Posterior vena cava (tissue), 2 donors: ENCODE measurements around the gene SPTLC1. TPM values are rescaled to one million over a fixed set of nuclear protein-coding genes. Genes with fewer than 3 reads are reported as not detected.
"Not testable (repeated sequence)": the region's sequence is repeated elsewhere in the genome, so short reads cannot be mapped to it uniquely, and the experiment has no call there.

Source experiments
- DNase-seq: peaks from one replicate; pipeline ENCODE4 v3.0.0-alpha.2; 2020; ENCODE audit warnings: low spot score
- intact Hi-C, 2 donors: fragments of 100-400 bp; cut with DNase I; formaldehyde crosslinking; loops; one replicate each; pipeline versions ENCODE4 v1.14.1 to v1.14.2; 2022 to 2023
- total RNA-seq, 2 donors: library from RNA; stranded (reverse); fragmentation: NEBNext Ultra II Directional; extraction: Animal tissue kit (Norgen Biotek cat#: 25700); gene quantifications; one replicate each; pipeline ENCODE4 v1.2.1, GENCODE V29; 2021
- donor health status: DM: yes; HTN: yes; CAD: no.
- donor health status: DM: yes; HTN: yes; CAD: no.

SPTLC1 gene
- total RNA-seq, 2 donors from 2014 or later = 39.3 to 43.1 TPM

DNA sequence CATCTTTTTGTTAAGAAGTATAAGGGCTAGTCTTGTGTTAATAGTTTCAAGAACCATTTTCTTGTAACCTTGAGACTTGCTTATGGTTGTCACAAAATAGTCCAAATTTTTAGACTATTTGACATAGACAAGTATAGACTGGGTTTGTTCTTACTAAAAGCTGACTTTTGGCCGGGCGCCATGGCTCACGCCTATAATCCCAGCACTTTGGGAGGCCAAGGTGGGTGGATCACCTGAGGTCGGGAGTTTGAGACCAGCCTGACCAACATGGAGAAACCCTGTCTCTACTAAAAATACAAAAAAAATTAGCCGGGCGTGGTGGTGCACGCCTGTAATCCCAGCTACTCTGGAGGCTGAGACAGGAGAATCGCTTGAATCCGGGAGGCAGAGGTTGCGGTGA is 113.3 kb downstream of the SPTLC1 start:
- intact Hi-C loops, DNase-seq: not testable (repeated sequence)

DNA sequence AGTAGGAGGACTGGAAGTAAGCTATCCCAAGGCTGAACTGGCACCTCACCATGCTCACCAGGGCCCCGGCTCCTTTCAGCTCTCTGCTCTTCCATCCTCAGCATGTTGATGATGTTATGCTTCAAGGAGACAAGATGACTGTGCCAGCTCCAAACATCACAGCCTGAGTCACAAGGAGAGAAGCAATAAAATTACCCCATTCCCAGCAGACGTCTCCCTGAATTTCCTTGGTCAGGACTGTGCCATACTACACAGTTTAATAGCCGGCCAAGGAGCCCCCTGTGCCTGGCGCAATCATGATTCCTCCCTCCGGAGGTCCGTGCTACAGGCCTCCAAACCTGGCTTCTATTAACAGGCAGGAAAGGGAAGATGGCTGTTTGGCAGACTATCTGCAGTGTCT is 114.0 kb downstream of the SPTLC1 start:
- no peak for DNase-seq
- intact Hi-C loops = no loop called here

DNA sequence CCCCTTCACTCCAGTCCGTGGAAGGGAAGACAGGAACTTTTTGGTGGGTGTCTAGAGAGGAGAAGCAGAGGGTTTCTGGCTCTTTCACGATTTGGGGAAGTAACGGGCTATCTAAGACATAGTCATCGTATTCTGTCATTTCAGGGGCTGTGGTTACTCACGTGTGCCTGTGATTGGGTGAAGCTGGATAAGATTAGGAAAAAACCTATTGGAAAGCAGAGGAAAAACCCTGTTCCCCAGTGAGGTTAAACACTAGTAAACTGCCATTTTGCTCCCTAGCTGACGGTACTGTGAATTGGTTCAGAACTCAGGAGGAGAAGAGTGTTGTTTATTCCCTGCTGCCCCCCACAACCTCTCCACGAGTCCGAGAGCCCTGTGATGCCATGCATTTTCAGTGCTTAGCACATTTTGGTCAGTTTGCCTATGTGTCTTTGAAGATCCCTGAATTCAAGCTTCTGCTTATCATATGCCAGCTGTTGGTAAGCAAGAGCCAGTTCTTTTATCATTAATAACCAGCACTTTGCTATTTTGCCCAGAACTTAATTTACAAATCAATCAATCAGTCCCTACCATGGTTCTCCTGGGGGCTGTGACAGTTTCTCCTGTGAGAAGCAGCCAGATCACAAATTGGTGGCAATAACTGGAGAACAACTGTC is 120.1 kb downstream of the SPTLC1 start:
- intact Hi-C loops = no loop called here
- no peak for DNase-seq

- DNase-seq = no peak
Measured at GRCh38 chr9:91994422-91994821, 120.8 kb downstream of the SPTLC1 start.

GRCh38 chr9:91992461-91993041 is 122.7 kb downstream of the SPTLC1 start:
- DNase-seq = no peak
- intact Hi-C loops = no loop called here

More at GRCh38 chr9:91994422-91994821, 120.8 kb downstream of the SPTLC1 start:
- intact Hi-C loops = no loop called here

DNA sequence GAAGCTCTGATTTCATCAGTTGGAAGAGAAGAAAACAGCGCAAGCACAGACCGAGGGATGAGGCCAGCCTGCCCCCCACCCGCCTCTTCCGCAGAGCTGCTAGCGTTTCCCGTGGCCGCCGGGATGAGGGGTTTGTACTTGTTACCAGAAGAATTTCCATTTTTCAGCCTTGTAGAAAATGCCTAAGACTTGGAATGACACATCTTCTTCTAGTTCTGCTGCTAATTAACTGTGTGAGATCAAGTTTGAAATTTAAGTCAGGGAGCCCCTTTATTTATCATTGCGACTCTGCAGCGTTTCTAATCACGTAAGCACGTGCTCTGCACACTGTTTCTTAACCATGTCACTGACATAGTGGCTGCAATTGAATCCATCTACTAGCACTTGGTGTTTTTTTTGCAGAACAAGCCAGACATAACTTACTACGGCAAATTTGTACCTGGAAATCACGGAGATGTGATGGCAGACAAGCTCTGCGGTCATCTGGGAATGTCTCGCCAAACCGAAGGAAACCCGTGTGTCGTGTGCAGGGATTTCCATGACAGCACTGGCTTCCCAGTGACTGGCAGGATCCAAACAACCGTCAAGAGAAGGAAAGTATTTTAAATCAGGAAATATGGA is 123.4 kb downstream of the SPTLC1 start:
- intact Hi-C loops = no loop called here
- DNase-seq = no peak

DNA sequence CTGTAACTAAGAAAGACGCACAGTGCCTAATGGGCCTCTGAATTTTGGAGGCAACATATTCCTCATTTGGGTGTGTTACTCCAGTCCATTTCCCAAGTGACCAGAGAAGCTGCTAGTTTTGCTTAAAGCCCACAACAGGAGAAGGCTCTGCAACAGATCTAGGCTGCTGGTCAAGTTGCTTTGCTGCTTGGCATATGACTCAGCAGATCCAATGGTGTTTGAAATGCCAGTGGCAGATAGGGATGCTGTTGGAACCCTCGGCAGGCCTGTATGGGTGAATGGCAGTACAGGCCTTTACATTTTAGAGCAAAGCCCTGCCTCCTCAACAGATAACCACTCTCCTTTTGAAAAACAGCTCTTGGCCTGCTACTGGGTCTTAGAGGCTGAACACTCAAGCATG is 129.0 kb downstream of the SPTLC1 start:
- intact Hi-C loops = no loop called here
- no peak for DNase-seq

DNA sequence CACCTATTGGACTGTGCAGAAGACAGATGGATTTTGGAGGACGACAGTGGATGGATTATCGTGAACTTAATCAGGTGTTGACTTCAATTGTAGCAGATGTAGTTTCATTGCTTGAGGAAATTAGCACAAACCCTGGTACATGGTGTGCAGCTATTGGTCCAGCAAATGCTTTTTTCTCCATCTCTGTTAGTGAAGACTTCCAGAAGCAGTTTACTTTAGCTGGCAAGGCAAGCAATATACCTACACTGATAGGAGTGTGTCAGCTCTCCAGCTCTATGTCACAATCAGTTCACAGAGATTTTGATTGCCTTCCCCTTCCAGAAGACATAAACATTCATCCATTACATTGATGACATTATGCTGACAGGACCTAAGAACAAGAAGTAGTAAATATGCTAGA is 129.5 kb downstream of the SPTLC1 start:
- intact Hi-C loops = no loop called here
- no peak for DNase-seq

Other genes with a start within 250 kb of the SPTLC1 start
- gene ROR2, start 165.2 kb downstream of the SPTLC1 start, total RNA-seq = 10 to 100 TPM; 24.7 to 28.4 TPM
- gene IARS1, start 178.3 kb upstream of the SPTLC1 start, total RNA-seq = 10 to 100 TPM; 82.6 to 87.1 TPM
- 10 to 100 TPM; 24.0 to 30.6 TPM for gene NOL8, start 209.9 kb upstream of the SPTLC1 start, total RNA-seq
- gene CENPP, start 210.5 kb upstream of the SPTLC1 start, total RNA-seq = 1 to 10 TPM; 3.5 to 4.5 TPM